Naive thymus-derived CD4-positive, alpha-beta T cell (primary cell): ENCODE data around the gene CREB5. TPM values are rescaled to one million over a fixed set of nuclear protein-coding genes. Genes with fewer than 3 reads are reported as not detected.

ENCODE experiments used
- ATAC-seq: fragments of 150-1000 bp; cut with Tn5 transposase; 2 replicates; pipeline ENCODE4 v1.10.0; 2021; ENCODE audit warnings: mild to moderate bottlenecking, moderate library complexity
- CTCF ChIA-PET: fragments of 350-600 bp; sonication (Branson Sonifier 250); formaldehyde crosslinking; loops from one replicate; lab custom pipeline; 2021; ENCODE audit warnings: antibody characterized with exemption; lab: Charles Lee
- POLR2A ChIA-PET: fragments of 350-600 bp; sonication (Branson Sonifier 250); formaldehyde crosslinking; loops from one replicate; lab custom pipeline; 2021; ENCODE audit warnings: antibody characterized with exemption, inconsistent platforms; lab: Charles Lee
- DNase-seq, 9 donors: peaks; one replicate each; pipeline versions ENCODE4 v3.0.0 to v3.0.0-alpha.2; 2020 to 2022; ENCODE audit warnings: mixed read lengths in 1 of 9
- H3K27ac ChIP-seq: one replicate; pipeline ENCODE4 v1.7.0; 2013; ENCODE audit warnings: mild to moderate bottlenecking, low read depth, low read length, moderate library complexity
- H3K27me3 ChIP-seq, 2 donors: one replicate each; pipeline ENCODE4 v1.7.0; 2013; ENCODE audit warnings: low read length in 2 of 2, mild to moderate bottlenecking in 2 of 2, moderate library complexity in 2 of 2; ENCODE audit not compliant: control insufficient read depth in 2 of 2, insufficient read depth in 2 of 2
- H3K36me3 ChIP-seq, 3 experiments: 1 replicate in 2 of 3; 2 replicates in 1 of 3; pipeline ENCODE4 v1.7.0; 2013; ENCODE audit warnings: low read length in 3 of 3, mild to moderate bottlenecking in 3 of 3, moderate library complexity in 1 of 3; ENCODE audit not compliant: insufficient read depth in 3 of 3, control insufficient read depth in 2 of 3
- H3K4me1 ChIP-seq, 2 donors: one replicate each; pipeline ENCODE4 v1.7.0; 2013; ENCODE audit warnings: low read length in 2 of 2, mild to moderate bottlenecking in 2 of 2, moderate library complexity in 1 of 2; ENCODE audit not compliant: control insufficient read depth in 2 of 2, insufficient read depth in 2 of 2
- H3K4me3 ChIP-seq: 2 replicates; pipeline ENCODE4 v1.7.0; 2013; ENCODE audit warnings: mild to moderate bottlenecking, low read length
- H3K9me3 ChIP-seq, 3 experiments: 1 replicate in 2 of 3; 2 replicates in 1 of 3; pipeline ENCODE4 v1.7.0; 2013; ENCODE audit warnings: low read length in 3 of 3; ENCODE audit not compliant: control insufficient read depth in 2 of 3
- H3K27ac Mint-ChIP-seq, 9 donors: one replicate each; pipeline ENCODE4 v1.8.0; 2020 to 2022; ENCODE audit warnings: mixed read lengths in 9 of 9, mild to moderate bottlenecking in 8 of 9, moderate library complexity in 5 of 9, inconsistent platforms in 2 of 9
- H3K27me3 Mint-ChIP-seq, 5 donors: one replicate each; pipeline ENCODE4 v1.8.0; 2021 to 2022; ENCODE audit warnings: mixed read lengths in 5 of 5, mild to moderate bottlenecking in 1 of 5
- H3K36me3 Mint-ChIP-seq, 5 donors: one replicate each; pipeline ENCODE4 v1.8.0; 2020 to 2022; ENCODE audit warnings: mixed read lengths in 5 of 5, mild to moderate bottlenecking in 3 of 5, inconsistent platforms in 1 of 5
- H3K4me1 Mint-ChIP-seq, 7 donors: one replicate each; pipeline ENCODE4 v1.8.0; 2020 to 2022; ENCODE audit warnings: mixed read lengths in 7 of 7, mild to moderate bottlenecking in 3 of 7, inconsistent platforms in 1 of 7
- H3K4me3 Mint-ChIP-seq, 10 donors: one replicate each; pipeline ENCODE4 v1.8.0; 2020 to 2022; ENCODE audit warnings: mild to moderate bottlenecking in 10 of 10, mixed read lengths in 10 of 10, moderate library complexity in 6 of 10, inconsistent platforms in 2 of 10
- H3K9me3 Mint-ChIP-seq, 11 donors: one replicate each; pipeline ENCODE4 v1.8.0; 2020 to 2022; ENCODE audit warnings: mixed read lengths in 11 of 11, mild to moderate bottlenecking in 4 of 11, inconsistent platforms in 1 of 11, moderate library complexity in 1 of 11
- intact Hi-C, 2 donors: fragments of 100-400 bp; cut with micrococcal nuclease; formaldehyde crosslinking; loops; one replicate each; pipeline ENCODE4 v1.15.1; 2023
- polyA plus RNA-seq, 2 donors: library from polyadenylated mRNA; unstranded; fragments of 300-500 nt; fragmentation: Illumina TruSeq; gene quantifications; one replicate each; pipeline ENCODE4 v1.2.3, GENCODE V29; 2021
- total RNA-seq, 6 experiments: library from RNA in 5 of 6; stranded (reverse) in 5 of 6; gene quantifications; 1 replicate in 5 of 6; 2 replicates in 1 of 6; pipeline ENCODE4 v1.2.3 and lab custom pipeline; 2021 to 2026

The CREB5 gene
- total and polyA plus RNA-seq, 7 experiments from 2014 or later, result 0.22 to 18.4 (median 3.6) TPM; not detected in 4

DNA sequence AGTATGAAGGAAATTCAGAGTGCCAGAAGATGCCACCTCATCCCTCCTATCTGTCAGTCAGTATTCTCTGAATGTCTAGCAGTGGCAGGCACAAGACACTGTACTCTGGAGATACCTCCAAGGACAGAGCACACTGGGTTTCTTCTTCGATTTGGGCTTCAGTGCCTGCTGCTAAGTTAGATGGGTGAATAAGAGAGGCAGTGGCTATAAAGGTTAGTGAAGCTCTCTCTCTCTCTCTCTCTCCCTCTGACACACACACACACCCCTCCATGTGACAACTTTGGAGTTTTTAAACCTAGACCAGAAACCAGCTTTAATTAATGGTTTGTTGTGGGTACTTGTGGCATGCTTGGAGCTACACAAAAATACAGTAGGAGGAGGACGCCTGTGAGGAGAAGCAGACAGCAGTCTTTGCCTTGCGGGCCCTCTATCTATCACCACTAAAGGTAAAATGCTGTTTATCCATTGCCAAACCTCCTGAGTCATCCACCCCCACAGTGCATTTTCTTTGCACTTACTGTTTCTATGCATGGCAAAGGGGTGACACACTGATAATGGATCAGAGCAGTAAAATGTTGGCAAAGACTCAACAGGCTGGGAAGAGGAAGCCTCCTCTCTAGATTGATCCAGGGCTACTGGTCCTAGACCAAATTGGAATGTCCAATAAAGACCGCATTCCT, 443.4 kb downstream of the CREB5 start:
- ATAC-seq (no peak), DNase-seq (no peak)
- ChIA-PET POLR2A (no interaction called here), CTCF (interaction anchor here (0.6 kb wide), 1 partner anchor 125 kb away, joined by 3 read pairs; no protein-coding TSS in a partner anchor)
- H3K9me3 ChIP-seq, result no peaks in the 10 kb centered on the region
- H3K4me1 Mint-ChIP-seq, result peaks cover 6 to 12% (median 11%) of the 10 kb centered on the region in 7 donors
- peaks cover 49 to 79% (median 74%) of the 10 kb centered on the region in 5 donors for H3K27me3 Mint-ChIP-seq
- H3K27ac Mint-ChIP-seq, result no peak overlapping the region
- H3K27ac ChIP-seq, result no peak overlapping the region
- intact Hi-C loops, result loop anchor here in 1 of 2 donors (10.0 kb wide), 2 partner anchors 561 to 1661 kb away; no protein-coding TSS in a partner anchor
- H3K27me3 ChIP-seq, result peaks cover 0 to 11% of the 10 kb centered on the region in 2 donors
- H3K4me3 Mint-ChIP-seq, result peak overlapping the region in 3 of 10 donors; percentile 5 to 90 (median 15)
- peaks cover 0 to 3% (median 0%) of the 10 kb centered on the region in 5 donors for H3K36me3 Mint-ChIP-seq
- H3K4me1 ChIP-seq, result no peaks in the 10 kb centered on the region
- H3K9me3 Mint-ChIP-seq, result peaks cover 0 to 4% (median 0%) of the 10 kb centered on the region in 11 donors
- no peak overlapping the region for H3K4me3 ChIP-seq
- H3K36me3 ChIP-seq, result no peaks in the 10 kb centered on the region

GRCh38 chr7:28856656-28857055, 444.3 kb downstream of the CREB5 start:
- no peaks in the 10 kb centered on the region for H3K4me1 ChIP-seq
- Mint-ChIP-seq H3K4me1 (peaks cover 6 to 12% (median 11%) of the 10 kb centered on the region in 7 donors), H3K4me3 (no peak overlapping the region), H3K27me3 (peaks cover 41 to 77% (median 69%) of the 10 kb centered on the region in 5 donors), H3K9me3 (peaks cover 0 to 4% (median 0%) of the 10 kb centered on the region in 11 donors), H3K27ac (no peak overlapping the region), H3K36me3 (peaks cover 0 to 3% (median 0%) of the 10 kb centered on the region in 5 donors)
- intact Hi-C loops, result loop anchor here in 1 of 2 donors (10.0 kb wide), 2 partner anchors 562 to 1662 kb away; no protein-coding TSS in a partner anchor
- H3K4me3 ChIP-seq, result no peak overlapping the region
- DNase-seq (no peak), ATAC-seq (no peak)
- ChIA-PET CTCF (no interaction called here), POLR2A (no interaction called here)
- H3K9me3 ChIP-seq, result no peaks in the 10 kb centered on the region
- no peaks in the 10 kb centered on the region for H3K36me3 ChIP-seq
- H3K27me3 ChIP-seq, result peaks cover 0 to 15% of the 10 kb centered on the region in 2 donors
- H3K27ac ChIP-seq, result no peak overlapping the region

GRCh38 chr7:28858206-28858605, 445.9 kb downstream of the CREB5 start:
- Mint-ChIP-seq H3K4me1 (peaks cover 6 to 11% (median 10%) of the 10 kb centered on the region in 7 donors), H3K4me3 (no peak overlapping the region), H3K36me3 (peaks cover 0 to 3% (median 0%) of the 10 kb centered on the region in 5 donors), H3K27ac (no peak overlapping the region), H3K27me3 (peaks cover 30 to 72% (median 66%) of the 10 kb centered on the region in 5 donors), H3K9me3 (peaks cover 0 to 4% (median 0%) of the 10 kb centered on the region in 11 donors)
- H3K9me3 ChIP-seq, result no peaks in the 10 kb centered on the region
- no peak overlapping the region for H3K27ac ChIP-seq
- H3K27me3 ChIP-seq, result peaks cover 0 to 11% of the 10 kb centered on the region in 2 donors
- no peaks in the 10 kb centered on the region for H3K4me1 ChIP-seq
- POLR2A ChIA-PET, result no interaction called here
- intact Hi-C loops, result loop anchor here in 1 of 2 donors (10.0 kb wide), 2 partner anchors 563 to 1663 kb away; no protein-coding TSS in a partner anchor
- no peak for DNase-seq
- H3K4me3 ChIP-seq, result no peak overlapping the region
- CTCF ChIA-PET, result no interaction called here
- H3K36me3 ChIP-seq, result no peaks in the 10 kb centered on the region
- no peak for ATAC-seq

GRCh38 chr7:28858895-28859294, 446.6 kb downstream of the CREB5 start:
- no peak overlapping the region for H3K27ac ChIP-seq
- DNase-seq (no peak), ATAC-seq (no peak)
- H3K27me3 Mint-ChIP-seq, result peaks cover 23 to 69% (median 60%) of the 10 kb centered on the region in 5 donors
- H3K9me3 Mint-ChIP-seq, result peaks cover 0 to 4% (median 0%) of the 10 kb centered on the region in 11 donors
- ChIA-PET POLR2A (no interaction called here), CTCF (no interaction called here)
- H3K27me3 ChIP-seq, result peaks cover 0 to 9% of the 10 kb centered on the region in 2 donors
- intact Hi-C loops, result loop anchor here in 1 of 2 donors (10.0 kb wide), 2 partner anchors 564 to 1664 kb away; no protein-coding TSS in a partner anchor
- H3K4me1 Mint-ChIP-seq, result peaks cover under 1 to 5% (median 4%) of the 10 kb centered on the region in 7 donors
- no peaks in the 10 kb centered on the region for H3K9me3 ChIP-seq
- no peaks in the 10 kb centered on the region for H3K36me3 ChIP-seq
- no peak overlapping the region for H3K27ac Mint-ChIP-seq
- H3K36me3 Mint-ChIP-seq, result peaks cover 0 to 3% (median 0%) of the 10 kb centered on the region in 5 donors
- H3K4me1 ChIP-seq, result no peaks in the 10 kb centered on the region
- no peak overlapping the region for H3K4me3 Mint-ChIP-seq
- no peak overlapping the region for H3K4me3 ChIP-seq

DNA sequence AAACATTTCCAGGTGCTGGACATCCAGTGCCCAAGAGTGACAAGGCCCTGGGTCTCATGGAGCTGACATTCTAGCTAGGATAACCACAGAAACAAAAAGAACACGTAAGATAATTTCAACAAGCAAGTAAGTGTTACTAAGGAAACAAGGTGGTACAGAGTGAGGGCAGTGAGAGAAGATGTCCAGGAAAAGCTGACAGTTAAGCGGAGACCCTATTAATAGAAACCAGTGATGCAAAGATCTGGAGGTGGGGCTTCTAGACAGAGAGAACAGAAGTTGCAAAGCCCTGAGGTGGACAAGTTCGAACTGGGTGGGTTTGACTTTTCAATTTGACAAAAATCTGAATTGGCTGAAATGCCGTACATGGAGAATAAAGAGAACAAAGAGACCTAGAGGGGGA, 449.5 kb downstream of the CREB5 start:
- H3K36me3 Mint-ChIP-seq, result no peaks in the 10 kb centered on the region
- H3K4me3 ChIP-seq, result no peak overlapping the region

DNA sequence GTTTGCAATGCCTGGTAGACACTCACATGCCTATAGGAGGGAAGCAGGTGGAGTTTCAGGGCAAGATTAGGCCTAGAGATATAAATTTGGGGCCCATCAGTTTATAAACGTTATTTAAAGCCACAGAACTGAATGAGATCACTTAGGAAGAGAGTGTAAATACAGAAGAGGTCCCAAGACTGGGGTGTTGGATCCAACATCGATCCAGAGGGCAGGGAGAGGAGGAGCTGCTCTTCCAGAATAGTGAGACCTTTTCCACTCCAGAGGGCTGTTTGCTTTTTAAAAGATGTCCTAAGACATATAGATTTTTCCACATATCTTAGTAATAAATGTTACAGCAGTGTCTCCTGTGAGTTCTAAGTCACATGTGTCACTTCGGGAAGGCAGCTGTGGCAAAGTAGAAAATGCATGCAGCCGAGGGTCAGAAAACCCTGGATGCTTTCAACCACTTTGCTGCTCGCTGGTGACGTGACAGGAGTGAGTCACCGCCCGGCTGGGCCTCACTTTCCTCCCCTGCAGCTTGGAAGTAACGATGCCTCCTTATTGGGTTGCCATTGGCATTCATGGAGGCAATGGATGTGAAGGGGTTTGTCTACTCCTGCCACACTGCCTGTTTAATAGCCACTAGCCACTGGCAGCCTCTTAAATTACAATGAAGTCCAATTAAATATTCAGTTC, 450.4 kb downstream of the CREB5 start:
- no peak for DNase-seq
- POLR2A ChIA-PET, result no interaction called here
- peaks cover 0 to 5% of the 10 kb centered on the region in 2 donors for H3K27me3 ChIP-seq

More for the DNA sequence above, 449.5 kb downstream of the CREB5 start:
- no peaks in the 10 kb centered on the region for H3K4me1 ChIP-seq
- no peak overlapping the region for H3K27ac ChIP-seq
- Mint-ChIP-seq H3K27me3 (peaks cover 7 to 61% (median 44%) of the 10 kb centered on the region in 5 donors), H3K27ac (no peak overlapping the region), H3K9me3 (no peaks in the 10 kb centered on the region), H3K4me1 (no peaks in the 10 kb centered on the region), H3K4me3 (no peak overlapping the region)
- H3K27me3 ChIP-seq, result peaks cover 0 to 9% of the 10 kb centered on the region in 2 donors
- H3K36me3 ChIP-seq, result no peaks in the 10 kb centered on the region
- ChIA-PET CTCF (no interaction called here), POLR2A (no interaction called here)
- ATAC-seq (no peak), DNase-seq (no peak)
- intact Hi-C loops, result no loop called here
- H3K9me3 ChIP-seq, result no peaks in the 10 kb centered on the region

More for the DNA sequence above, 450.4 kb downstream of the CREB5 start:
- H3K27ac Mint-ChIP-seq, result no peak overlapping the region
- no peaks in the 10 kb centered on the region for H3K36me3 Mint-ChIP-seq
- ATAC-seq, result no peak
- peaks cover 7 to 65% (median 46%) of the 10 kb centered on the region in 5 donors for H3K27me3 Mint-ChIP-seq
- Histone ChIP-seq H3K4me3 (no peak overlapping the region), H3K4me1 (no peaks in the 10 kb centered on the region), H3K36me3 (no peaks in the 10 kb centered on the region), H3K9me3 (no peaks in the 10 kb centered on the region), H3K27ac (no peak overlapping the region)
- CTCF ChIA-PET, result no interaction called here
- intact Hi-C loops, result no loop called here
- no peak overlapping the region for H3K4me3 Mint-ChIP-seq
- no peaks in the 10 kb centered on the region for H3K9me3 Mint-ChIP-seq
- H3K4me1 Mint-ChIP-seq, result no peaks in the 10 kb centered on the region
